Measurements from ENCODE around the gene HIGD1B. TPM values are rescaled to one million over a fixed set of nuclear protein-coding genes. Genes with fewer than 3 reads are reported as not detected.

The HIGD1B gene
- total RNA-seq, 1 donor from 2014 or later, result 0.82 TPM

DNA sequence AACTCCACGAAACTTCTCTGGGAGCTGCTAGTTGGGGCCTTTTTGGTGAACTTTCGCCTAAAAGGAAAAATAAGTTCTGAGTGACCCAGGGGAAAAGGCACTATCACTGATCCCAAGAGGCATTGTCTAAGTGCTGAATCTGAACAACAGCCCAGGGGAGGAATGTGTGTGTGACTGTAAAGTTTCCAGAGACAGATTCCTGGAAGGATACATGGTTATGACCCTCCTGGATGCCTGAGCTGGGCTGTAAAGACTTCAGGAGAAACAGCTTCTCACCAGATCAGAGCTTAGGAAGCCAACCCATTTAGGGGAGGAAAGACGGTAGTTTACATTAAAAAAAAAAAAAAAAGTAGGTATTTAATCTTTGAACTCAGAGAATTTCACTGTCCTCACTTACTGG is 20.2 kb downstream of the HIGD1B start:
- no peak for DNase-seq (ENCODE audit: low spot score)
- no peak overlapping the region for H3K27ac Mint-ChIP-seq (ENCODE audit: unreplicated experiment)

DNA sequence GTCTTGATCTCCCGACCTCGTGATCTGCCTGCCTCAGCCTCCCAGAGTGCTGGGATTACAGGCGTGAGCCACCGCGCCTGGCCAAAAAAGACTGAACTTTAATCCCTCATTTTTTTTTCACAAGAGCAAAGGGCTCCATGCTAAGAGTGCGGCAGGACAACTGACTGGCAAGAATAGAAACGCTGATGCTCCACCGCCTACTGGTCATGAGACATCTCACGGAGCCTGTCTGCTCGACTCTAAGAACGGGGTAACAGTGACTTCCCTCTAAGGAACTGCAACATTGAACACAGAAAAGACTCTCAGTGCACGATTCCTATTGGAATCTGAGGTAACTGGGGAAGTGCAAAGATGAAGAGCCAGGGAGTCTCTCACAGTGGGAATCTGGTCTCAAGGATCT is 23.9 kb downstream of the HIGD1B start:
- Mint-ChIP-seq H3K27ac (ENCODE audit: unreplicated experiment) (no peak overlapping the region), H3K36me3 (ENCODE audit: low read depth) (peaks cover 34% of the 10 kb centered on the region), H3K27me3 (ENCODE audit: low read depth) (no peaks in the 10 kb centered on the region), H3K9me3 (ENCODE audit: low read depth) (no peaks in the 10 kb centered on the region), H3K4me1 (ENCODE audit: low read depth) (no peaks in the 10 kb centered on the region), H3K4me3 (ENCODE audit: unreplicated experiment) (no peak overlapping the region)
- no peak for DNase-seq (ENCODE audit: low spot score)
- TF ChIP-seq, protein P1, sequence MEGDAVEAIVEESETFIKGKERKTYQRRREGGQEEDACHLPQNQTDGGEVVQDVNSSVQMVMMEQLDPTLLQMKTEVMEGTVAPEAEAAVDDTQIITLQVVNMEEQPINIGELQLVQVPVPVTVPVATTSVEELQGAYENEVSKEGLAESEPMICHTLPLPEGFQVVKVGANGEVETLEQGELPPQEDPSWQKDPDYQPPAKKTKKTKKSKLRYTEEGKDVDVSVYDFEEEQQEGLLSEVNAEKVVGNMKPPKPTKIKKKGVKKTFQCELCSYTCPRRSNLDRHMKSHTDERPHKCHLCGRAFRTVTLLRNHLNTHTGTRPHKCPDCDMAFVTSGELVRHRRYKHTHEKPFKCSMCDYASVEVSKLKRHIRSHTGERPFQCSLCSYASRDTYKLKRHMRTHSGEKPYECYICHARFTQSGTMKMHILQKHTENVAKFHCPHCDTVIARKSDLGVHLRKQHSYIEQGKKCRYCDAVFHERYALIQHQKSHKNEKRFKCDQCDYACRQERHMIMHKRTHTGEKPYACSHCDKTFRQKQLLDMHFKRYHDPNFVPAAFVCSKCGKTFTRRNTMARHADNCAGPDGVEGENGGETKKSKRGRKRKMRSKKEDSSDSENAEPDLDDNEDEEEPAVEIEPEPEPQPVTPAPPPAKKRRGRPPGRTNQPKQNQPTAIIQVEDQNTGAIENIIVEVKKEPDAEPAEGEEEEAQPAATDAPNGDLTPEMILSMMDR (IDR thresholded peaks at IDR 0.05), result no peak

More for the DNA sequence above, 20.2 kb downstream of the HIGD1B start:
- H3K27me3 Mint-ChIP-seq (ENCODE audit: low read depth), result no peaks in the 10 kb centered on the region
- H3K4me3 Mint-ChIP-seq (ENCODE audit: unreplicated experiment), result no peak overlapping the region
- no peaks in the 10 kb centered on the region for H3K9me3 Mint-ChIP-seq (ENCODE audit: low read depth)
- TF ChIP-seq, protein P1 (IDR thresholded peaks at IDR 0.05), result no peak
- no peaks in the 10 kb centered on the region for H3K4me1 Mint-ChIP-seq (ENCODE audit: low read depth)
- peaks cover 32% of the 10 kb centered on the region for H3K36me3 Mint-ChIP-seq (ENCODE audit: low read depth)

DNA sequence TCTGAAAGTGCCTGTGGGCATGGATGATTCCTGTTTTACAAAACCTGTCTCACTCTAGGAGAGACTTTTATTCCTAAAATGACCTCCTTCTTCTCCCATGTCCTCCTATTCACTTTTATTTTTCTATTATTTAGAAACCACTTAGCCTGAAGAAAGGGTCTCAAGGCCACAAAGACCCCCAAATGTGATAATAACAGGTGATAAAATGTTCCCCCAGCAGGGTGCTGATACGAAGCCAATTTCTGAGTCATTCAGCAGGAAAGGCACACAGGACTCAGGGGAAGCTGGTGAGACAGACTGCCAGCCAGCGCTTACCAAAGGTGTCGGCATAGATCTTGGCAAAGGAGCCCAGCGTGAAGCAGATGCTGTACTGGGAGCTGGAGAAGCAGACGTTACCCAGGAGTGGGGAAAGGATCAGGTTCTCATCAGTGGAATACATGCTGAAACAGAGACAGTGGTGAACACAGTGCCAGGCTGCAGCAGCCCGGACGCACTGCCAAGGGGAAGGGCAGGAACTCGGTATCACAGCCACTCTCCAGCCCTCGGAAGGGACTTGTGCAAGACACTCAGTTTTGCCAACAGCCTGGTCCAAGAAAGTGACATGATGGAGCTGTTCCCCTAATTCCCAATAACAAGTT is 24.6 kb downstream of the HIGD1B start:
- H3K36me3 Mint-ChIP-seq (ENCODE audit: low read depth), result peaks cover 33% of the 10 kb centered on the region
- H3K27ac Mint-ChIP-seq (ENCODE audit: unreplicated experiment), result no peak overlapping the region
- H3K4me1 Mint-ChIP-seq (ENCODE audit: low read depth), result no peaks in the 10 kb centered on the region
- TF ChIP-seq, protein P1 (IDR thresholded peaks at IDR 0.05), result no peak
- no peaks in the 10 kb centered on the region for H3K27me3 Mint-ChIP-seq (ENCODE audit: low read depth)
- no peak overlapping the region for H3K4me3 Mint-ChIP-seq (ENCODE audit: unreplicated experiment)
- no peaks in the 10 kb centered on the region for H3K9me3 Mint-ChIP-seq (ENCODE audit: low read depth)
- DNase-seq (ENCODE audit: low spot score), result no peak

DNA sequence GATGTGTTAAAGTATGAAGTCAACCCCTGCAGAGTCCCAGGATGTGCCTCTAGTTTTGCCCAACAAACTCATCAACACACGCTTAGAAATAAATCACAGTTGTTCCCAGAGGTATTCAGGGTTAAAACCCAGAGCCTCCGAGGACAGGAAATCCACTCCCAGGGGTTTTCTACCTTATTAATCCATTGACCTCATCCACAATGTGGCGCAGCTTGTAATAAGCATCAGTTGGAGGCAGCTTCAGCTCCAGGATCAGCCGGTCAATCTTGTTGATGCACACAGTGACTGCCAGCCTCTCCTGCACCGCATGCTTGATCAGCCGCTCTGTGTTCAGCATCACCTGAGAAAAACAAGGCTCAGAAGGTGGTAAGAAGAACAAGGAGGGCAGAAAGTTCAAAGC is 28.1 kb downstream of the HIGD1B start:
- H3K4me3 Mint-ChIP-seq (ENCODE audit: unreplicated experiment), result no peak overlapping the region
- H3K9me3 Mint-ChIP-seq (ENCODE audit: low read depth), result no peaks in the 10 kb centered on the region
- H3K4me1 Mint-ChIP-seq (ENCODE audit: low read depth), result no peaks in the 10 kb centered on the region
- no peak overlapping the region for H3K27ac Mint-ChIP-seq (ENCODE audit: unreplicated experiment)
- no peaks in the 10 kb centered on the region for H3K27me3 Mint-ChIP-seq (ENCODE audit: low read depth)
- TF ChIP-seq, protein P1 (IDR thresholded peaks at IDR 0.05), result no peak
- peaks cover 27% of the 10 kb centered on the region for H3K36me3 Mint-ChIP-seq (ENCODE audit: low read depth)
- DNase-seq (ENCODE audit: low spot score), result no peak

DNA sequence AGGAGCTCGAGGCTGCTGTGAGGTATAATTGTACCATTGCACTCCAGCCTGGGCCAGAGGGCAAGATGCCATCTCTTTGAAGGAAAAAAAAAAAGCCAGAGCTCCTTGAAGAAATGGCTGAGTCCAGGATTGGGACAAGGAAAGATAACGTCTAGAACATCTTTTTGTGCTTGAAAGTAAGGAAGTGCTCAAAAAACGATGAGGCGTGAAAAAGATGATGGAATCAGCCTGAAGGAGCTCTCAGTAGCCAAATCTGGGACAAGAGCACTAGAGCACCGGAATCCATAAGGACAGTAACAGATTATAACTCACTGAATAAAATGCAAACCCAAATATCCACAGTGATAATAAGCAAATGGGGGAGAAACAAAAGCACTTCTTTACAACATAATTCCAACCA is 29.4 kb downstream of the HIGD1B start:
- Mint-ChIP-seq H3K27me3 (ENCODE audit: low read depth) (no peaks in the 10 kb centered on the region), H3K4me3 (ENCODE audit: unreplicated experiment) (no peak overlapping the region)

More for the DNA sequence above, 29.4 kb downstream of the HIGD1B start:
- Mint-ChIP-seq H3K4me1 (ENCODE audit: low read depth) (no peaks in the 10 kb centered on the region), H3K36me3 (ENCODE audit: low read depth) (peaks cover 22% of the 10 kb centered on the region), H3K27ac (ENCODE audit: unreplicated experiment) (no peak overlapping the region), H3K9me3 (ENCODE audit: low read depth) (no peaks in the 10 kb centered on the region)
- TF ChIP-seq, protein P1 (IDR thresholded peaks at IDR 0.05), result no peak
- no peak for DNase-seq (ENCODE audit: low spot score)

Measured in chondrocyte (in vitro differentiated cells).